ENCODE measurements around the gene CXCR3. TPM values are rescaled to one million over a fixed set of nuclear protein-coding genes. Genes with fewer than 3 reads are reported as not detected.
A peak's percentile ranks its signal among the peaks of the same experiment; 100 is the strongest.
"Not testable (repeated sequence)": the region's sequence is repeated elsewhere in the genome, so short reads cannot be mapped to it uniquely, and the experiment has no call there.

CXCR3 gene
- 0.66 TPM for polyA plus RNA-seq (2012; ENCODE audit: missing spikeins)

- peak; percentile 33; the same call in 1 of the 2 replicates for TF ChIP-seq POLR2A (IDR thresholded peaks at IDR 0.05; ENCODE audit: low read depth, low read length)
- no peak for TF ChIP-seq TAF1 (IDR thresholded peaks at IDR 0.05; ENCODE audit: borderline replicate concordance, low read depth, low read length)
- DNase-seq (ENCODE audit: insufficient read length): peak; percentile 46
- peak; percentile 95 for FAIRE-seq
Observed at GRCh38 chrX:71618303-71618721, at the start of gene CXCR3. Gene CXCR3 (minus strand): TSS chrX:71618511. CDS start chrX:71618449, 62 bp downstream.

GRCh38 chrX:71667328-71668247 lies 49.3 kb upstream of the CXCR3 start, which contains the start of gene LOC101059915:
Gene LOC101059915 (plus strand): TSS chrX:71667546.
- FAIRE-seq (no peak), DNase-seq (ENCODE audit: insufficient read length) (no peak)
- no peak for TF ChIP-seq POLR2A (IDR thresholded peaks at IDR 0.05; ENCODE audit: low read depth, low read length)

- no peak for FAIRE-seq
- DNase-seq (ENCODE audit: insufficient read length): no peak
- TF ChIP-seq POLR2AphosphoS5 (IDR thresholded peaks at IDR 0.05; ENCODE audit: low read depth, low read length): no peak
- TF ChIP-seq POLR2A (IDR thresholded peaks at IDR 0.05; ENCODE audit: low read depth, low read length): no peak
- TF ChIP-seq TAF1 (IDR thresholded peaks at IDR 0.05; ENCODE audit: borderline replicate concordance, low read depth, low read length): no peak
Observed at GRCh38 chrX:71666240-71667223, 48.2 kb upstream of the CXCR3 start.

GRCh38 chrX:71665747-71666146 lies 47.4 kb upstream of the CXCR3 start:
- TF ChIP-seq POLR2A (IDR thresholded peaks at IDR 0.05; ENCODE audit: low read depth, low read length): no peak
- TF ChIP-seq POLR2AphosphoS5 (IDR thresholded peaks at IDR 0.05; ENCODE audit: low read depth, low read length): no peak
- no peak for TF ChIP-seq TAF1 (IDR thresholded peaks at IDR 0.05; ENCODE audit: borderline replicate concordance, low read depth, low read length)
- FAIRE-seq (no peak), DNase-seq (ENCODE audit: insufficient read length) (no peak)

GRCh38 chrX:71664889-71665491 lies 46.7 kb upstream of the CXCR3 start:
- no peak for DNase-seq (ENCODE audit: insufficient read length)
- no peak for TF ChIP-seq TAF1 (IDR thresholded peaks at IDR 0.05; ENCODE audit: borderline replicate concordance, low read depth, low read length)
- no peak for FAIRE-seq

GRCh38 chrX:71664202-71664601 lies 45.9 kb upstream of the CXCR3 start:
- peak; percentile 50 for FAIRE-seq
- DNase-seq (ENCODE audit: insufficient read length): not testable (repeated sequence)

- not testable (repeated sequence) for FAIRE-seq; DNase-seq (ENCODE audit: insufficient read length)
Observed at GRCh38 chrX:71663238-71663637, 44.9 kb upstream of the CXCR3 start.

GRCh38 chrX:71662654-71663053 lies 44.3 kb upstream of the CXCR3 start:
- DNase-seq (ENCODE audit: insufficient read length); FAIRE-seq: not testable (repeated sequence)

GRCh38 chrX:71661919-71662318 lies 43.6 kb upstream of the CXCR3 start:
- TF ChIP-seq TAF1 (IDR thresholded peaks at IDR 0.05; ENCODE audit: borderline replicate concordance, low read depth, low read length): no peak
- no peak for FAIRE-seq
- DNase-seq (ENCODE audit: insufficient read length): no peak

- no peak for TF ChIP-seq TAF1 (IDR thresholded peaks at IDR 0.05; ENCODE audit: borderline replicate concordance, low read depth, low read length)
- TF ChIP-seq POLR2AphosphoS5 (IDR thresholded peaks at IDR 0.05; ENCODE audit: low read depth, low read length): no peak
- no peak for TF ChIP-seq POLR2A (IDR thresholded peaks at IDR 0.05; ENCODE audit: low read depth, low read length)
- DNase-seq (ENCODE audit: insufficient read length) (no peak), FAIRE-seq (no peak)
Observed at GRCh38 chrX:71660562-71661416, 42.5 kb upstream of the CXCR3 start.

GRCh38 chrX:71659959-71660358 lies 41.6 kb upstream of the CXCR3 start:
- TF ChIP-seq POLR2AphosphoS5 (IDR thresholded peaks at IDR 0.05; ENCODE audit: low read depth, low read length) (no peak), POLR2A (IDR thresholded peaks at IDR 0.05; ENCODE audit: low read depth, low read length) (no peak), TAF1 (IDR thresholded peaks at IDR 0.05; ENCODE audit: borderline replicate concordance, low read depth, low read length) (no peak)
- no peak for DNase-seq (ENCODE audit: insufficient read length)
- FAIRE-seq: no peak
